Cardiac fibroblast (primary cell): Measurements from ENCODE around the gene SIDT2.

Experiments used
- DNase-seq, 2 donors: peaks; one replicate each; pipeline versions ENCODE4 v3.0.0 to v3.0.0-alpha.2; 2010; ENCODE audit warnings: low read depth in 2 of 2
- H3K4me3 ChIP-seq, 2 donors: replicated peaks in 1 of 2; 1 replicate in 1 of 2; 2 replicates in 1 of 2; pipeline ENCODE4 v1.5.1; 2011; ENCODE audit warnings: low read depth in 2 of 2, low read length in 2 of 2, mild to moderate bottlenecking in 2 of 2, moderate library complexity in 1 of 2
- CTCF ChIP-seq: IDR thresholded peaks from one replicate; pipeline ENCODE4 v1.5.1; 2011; ENCODE audit warnings: low read depth, mild to moderate bottlenecking, low read length, inconsistent platforms

Gene SIDT2

GRCh38 chr11:117226388-117227385 is 48.1 kb downstream of the SIDT2 start:
- peak; percentile 88 for DNase-seq
- H3K4me3 ChIP-seq = no peak overlapping the region
- peak; percentile 75 for TF ChIP-seq CTCF

DNA sequence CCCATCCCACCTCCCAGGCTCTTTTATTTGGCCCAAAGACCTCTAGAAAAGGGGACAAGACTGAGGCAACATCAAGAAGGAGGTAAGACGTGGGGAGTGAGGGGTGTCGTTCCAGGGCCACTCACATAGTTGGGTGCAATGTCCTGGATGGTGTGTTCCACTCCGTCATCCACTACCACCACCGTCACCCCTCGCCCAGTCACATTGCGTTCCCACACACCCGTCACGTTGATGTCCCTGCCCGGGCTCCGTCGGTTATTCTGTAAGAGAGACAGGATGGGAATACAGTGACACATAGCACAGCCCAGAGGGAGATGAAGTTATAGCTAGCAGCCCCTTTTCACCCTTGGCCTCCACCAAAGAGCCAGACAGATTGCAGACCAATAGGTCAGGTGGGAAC is 49.5 kb downstream of the SIDT2 start:
- H3K4me3 ChIP-seq = no peak overlapping the region
- DNase-seq = no peak
- no peak for TF ChIP-seq CTCF

DNA sequence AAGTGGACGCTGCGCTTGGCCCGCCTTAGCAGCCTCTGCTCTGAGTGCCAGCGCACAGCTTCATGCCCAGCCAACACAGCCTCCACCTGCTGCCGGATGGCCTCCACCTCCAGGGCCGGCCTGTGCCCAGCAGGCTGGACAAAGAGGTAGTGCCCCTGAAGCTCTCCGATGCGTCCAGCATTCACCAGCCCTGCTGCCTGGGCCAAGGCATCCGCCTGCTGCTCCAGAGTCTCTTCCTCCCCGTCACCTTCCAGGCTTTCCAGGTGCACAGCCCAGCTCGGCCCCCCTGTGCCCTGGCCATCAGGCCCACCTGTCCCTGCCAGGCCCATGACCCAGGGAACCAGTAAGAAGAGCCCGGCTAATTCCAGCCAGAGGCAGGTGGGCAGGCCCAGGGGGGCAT is 50.9 kb downstream of the SIDT2 start:
- TF ChIP-seq CTCF = no peak
- no peak for DNase-seq
- no peak overlapping the region for H3K4me3 ChIP-seq

DNA sequence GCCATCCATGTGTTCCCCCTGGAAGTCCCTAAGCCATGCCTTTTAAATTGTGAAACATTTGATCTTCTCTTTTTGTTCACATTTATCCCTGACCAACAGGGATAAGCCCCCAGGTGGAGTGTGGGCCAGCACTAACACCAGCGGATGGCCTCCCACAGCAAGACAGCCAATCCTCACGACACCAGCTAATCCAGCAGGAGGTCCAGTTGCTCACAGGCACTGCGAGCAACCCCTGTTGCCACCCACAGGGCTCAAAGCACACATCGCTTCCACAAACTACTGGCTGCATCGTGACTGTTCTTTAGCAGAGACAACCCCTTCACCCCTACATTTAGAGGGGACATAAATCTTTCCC is 51.4 kb downstream of the SIDT2 start:
- no peak overlapping the region for H3K4me3 ChIP-seq
- TF ChIP-seq CTCF = no peak
- no peak for DNase-seq

GRCh38 chr11:117230286-117230961 is 51.9 kb downstream of the SIDT2 start:
- peak overlapping the region; percentile 94 to 96 for H3K4me3 ChIP-seq
- peak in 1 of 2 donors; percentile 50 for DNase-seq
- TF ChIP-seq CTCF = no peak

- no peak for DNase-seq
- H3K4me3 ChIP-seq = peak overlapping the region; percentile 94 to 96
- TF ChIP-seq CTCF = no peak
Measured at GRCh38 chr11:117230999-117231841, 52.7 kb downstream of the SIDT2 start.
